Neural cell (in vitro differentiated cells): ENCODE data around the gene KIAA1549. TPM values are rescaled to one million over a fixed set of nuclear protein-coding genes. Genes with fewer than 3 reads are reported as not detected.

ENCODE experiments used
- H2AFZ ChIP-seq: fragments of 200-600, 300-800 bp; sonication (generic), shearing (Covaris generic); 2 replicates; pipeline ENCODE4 v1.6.0; 2014; ENCODE audit warnings: low read depth, mild to moderate bottlenecking, antibody characterized with exemption, low read length, moderate library complexity
- H3F3A ChIP-seq: fragments of 200-600 bp; shearing (Covaris generic); 2 replicates; pipeline ENCODE4 v1.6.1; 2016; ENCODE audit warnings: mild to moderate bottlenecking, moderate library complexity, mixed read lengths, antibody characterized with exemption, low read length; ENCODE audit not compliant: insufficient read depth, poor library complexity, severe bottlenecking
- H3K27ac ChIP-seq: fragments of 200-600, 300-800 bp; sonication (generic), shearing (Covaris generic); 2 replicates; pipeline ENCODE4 v1.5.1; 2014; ENCODE audit warnings: mild to moderate bottlenecking, low read length, moderate library complexity
- H3K27me3 ChIP-seq: fragments of 300-800, 200-600 bp; sonication (generic), shearing (Covaris generic); 2 replicates; pipeline ENCODE4 v1.6.0; 2014; ENCODE audit warnings: mild to moderate bottlenecking, low read depth, low read length, moderate library complexity; ENCODE audit not compliant: insufficient read depth
- H3K36me3 ChIP-seq: fragments of 300-800, 200-600 bp; sonication (generic), shearing (Covaris generic); 2 replicates; pipeline ENCODE4 v1.5.1; 2014; ENCODE audit warnings: mild to moderate bottlenecking, antibody characterized with exemption, low read length, moderate library complexity; ENCODE audit not compliant: insufficient read depth
- H3K4me2 ChIP-seq: fragments of 300-800, 200-600 bp; sonication (generic), shearing (Covaris generic); 2 replicates; pipeline ENCODE4 v1.6.0; 2014; ENCODE audit warnings: mild to moderate bottlenecking, low read length
- H3K4me3 ChIP-seq: fragments of 300-800, 200-600 bp; sonication (generic), shearing (Covaris generic); 2 replicates; pipeline ENCODE4 v1.5.1; 2014; ENCODE audit warnings: mild to moderate bottlenecking, low read length, moderate library complexity
- H3K79me2 ChIP-seq: fragments of 200-600 bp; shearing (Covaris generic); replicated peaks from 2 replicates; pipeline ENCODE4 v1.6.0; 2014; ENCODE audit warnings: mild to moderate bottlenecking, low read length, moderate library complexity; ENCODE audit not compliant: insufficient read depth
- H3K9ac ChIP-seq: fragments of 300-800, 200-600 bp; sonication (generic), shearing (Covaris generic); 2 replicates; pipeline ENCODE4 v1.6.1; 2016; ENCODE audit warnings: mild to moderate bottlenecking, low read length, mixed read lengths
- H3K9me2 ChIP-seq: fragments of 200-600 bp; shearing (Covaris generic); 2 replicates; pipeline ENCODE4 v1.6.1; 2016; ENCODE audit warnings: mild to moderate bottlenecking, low read length, mixed read lengths; ENCODE audit not compliant: insufficient read depth
- H3K9me3 ChIP-seq: fragments of 200-600, 300-800 bp; sonication (generic), shearing (Covaris generic); 2 replicates; pipeline ENCODE4 v1.6.1; 2016; ENCODE audit warnings: mild to moderate bottlenecking, mixed run types, low read length, moderate library complexity, mixed read lengths
- H4K20me1 ChIP-seq: fragments of 200-600 bp; shearing (Covaris generic); 2 replicates; pipeline ENCODE4 v1.6.1; 2016; ENCODE audit warnings: mild to moderate bottlenecking, mixed run types; ENCODE audit not compliant: insufficient read depth
- CTCF ChIP-seq: fragments of 450-650 bp; IDR thresholded peaks from 2 replicates; pipeline ENCODE4 v1.5.1; 2014; ENCODE audit warnings: antibody characterized with exemption, mild to moderate bottlenecking, moderate library complexity; ENCODE audit not compliant: poor library complexity, severe bottlenecking
- EP300 ChIP-seq: fragments of 450-650 bp; conservative IDR thresholded peaks from 2 replicates; pipeline ENCODE4 v1.6.1; 2014; ENCODE audit warnings: antibody characterized with exemption, mild to moderate bottlenecking, moderate library complexity; ENCODE audit not compliant: poor library complexity, severe bottlenecking
- EZH2 ChIP-seq: fragments of 200-600, 300-800 bp; shearing (Covaris generic), sonication (generic); IDR thresholded peaks from 2 replicates; pipeline ENCODE4 v1.6.1; 2014; ENCODE audit warnings: antibody characterized with exemption, low read length, borderline replicate concordance, mild to moderate bottlenecking; ENCODE audit not compliant: insufficient read depth, poor library complexity, severe bottlenecking
- MXI1 ChIP-seq: fragments of 450-650 bp; conservative IDR thresholded peaks from 2 replicates; pipeline ENCODE4 v1.6.1; 2014; ENCODE audit warnings: antibody characterized with exemption, mild to moderate bottlenecking; ENCODE audit not compliant: poor library complexity, severe bottlenecking
- POLR2AphosphoS5 ChIP-seq: IDR thresholded peaks from 2 replicates; pipeline ENCODE4 v1.6.1; 2012
- RAD21 ChIP-seq: fragments of 450-650 bp; conservative IDR thresholded peaks from 2 replicates; pipeline ENCODE4 v1.6.1; 2014; ENCODE audit warnings: antibody characterized with exemption, mild to moderate bottlenecking, moderate library complexity
- REST ChIP-seq: IDR thresholded peaks from 2 replicates; pipeline ENCODE4 v1.6.1; 2012; ENCODE audit warnings: borderline replicate concordance
- SMC3 ChIP-seq: fragments of 450-650 bp; conservative IDR thresholded peaks from 2 replicates; pipeline ENCODE4 v1.6.1; 2014; ENCODE audit warnings: antibody characterized with exemption, mild to moderate bottlenecking, moderate library complexity; ENCODE audit not compliant: poor library complexity
- TAF1 ChIP-seq: IDR thresholded peaks from 2 replicates; pipeline ENCODE4 v1.6.1; 2012; ENCODE audit warnings: low read depth
- polyA plus RNA-seq: library from polyadenylated mRNA; depleted of rRNA; stranded (reverse); fragments of >200 nt; gene quantifications from 2 replicates; pipeline ENCODE4 v1.2.3, GENCODE V29; 2014

KIAA1549 gene
- polyA plus RNA-seq, 1 donor from 2014 or later, result 14.1 TPM

- H2AFZ ChIP-seq, result no peak overlapping the region
Measured at GRCh38 chr7:139016931-139017511, 35.8 kb upstream of the KIAA1549 start.

GRCh38 chr7:139011373-139011772 lies 30.2 kb upstream of the KIAA1549 start:
- no peaks in the 10 kb centered on the region for H4K20me1 ChIP-seq
- H3F3A ChIP-seq, result no peaks in the 10 kb centered on the region
- no peaks in the 10 kb centered on the region for H3K9me2 ChIP-seq
- no peak overlapping the region for H3K4me2 ChIP-seq
- H3K4me3 ChIP-seq, result no peak overlapping the region
- H2AFZ ChIP-seq, result no peak overlapping the region
- no peaks in the 10 kb centered on the region for H3K9me3 ChIP-seq
- no peak for TF ChIP-seq TAF1
- no peak for TF ChIP-seq REST
- TF ChIP-seq POLR2AphosphoS5, result no peak
- TF ChIP-seq RAD21, result no peak
- no peak for TF ChIP-seq SMC3
- H3K27me3 ChIP-seq, result no peaks in the 10 kb centered on the region
- no peak overlapping the region for H3K9ac ChIP-seq
- H3K79me2 ChIP-seq, result no peaks in the 10 kb centered on the region
- H3K27ac ChIP-seq, result no peak overlapping the region
- H3K36me3 ChIP-seq, result no peaks in the 10 kb centered on the region

More at GRCh38 chr7:139016931-139017511, 35.8 kb upstream of the KIAA1549 start:
- Histone ChIP-seq H3K79me2 (no peaks in the 10 kb centered on the region), H3F3A (no peaks in the 10 kb centered on the region), H3K9me3 (no peaks in the 10 kb centered on the region), H3K36me3 (no peaks in the 10 kb centered on the region), H3K4me2 (no peak overlapping the region), H4K20me1 (no peaks in the 10 kb centered on the region), H3K27ac (no peak overlapping the region), H3K9me2 (no peaks in the 10 kb centered on the region), H3K4me3 (no peak overlapping the region), H3K9ac (no peak overlapping the region), H3K27me3 (no peaks in the 10 kb centered on the region)
- TF ChIP-seq RAD21 (peak; percentile 66), MXI1 (no peak), REST (no peak), EZH2 (no peak), CTCF (peak; percentile 76), POLR2AphosphoS5 (no peak), EP300 (no peak), SMC3 (peak; percentile 76), TAF1 (no peak)
